Measurements from ENCODE around the gene NAA60.

DNA sequence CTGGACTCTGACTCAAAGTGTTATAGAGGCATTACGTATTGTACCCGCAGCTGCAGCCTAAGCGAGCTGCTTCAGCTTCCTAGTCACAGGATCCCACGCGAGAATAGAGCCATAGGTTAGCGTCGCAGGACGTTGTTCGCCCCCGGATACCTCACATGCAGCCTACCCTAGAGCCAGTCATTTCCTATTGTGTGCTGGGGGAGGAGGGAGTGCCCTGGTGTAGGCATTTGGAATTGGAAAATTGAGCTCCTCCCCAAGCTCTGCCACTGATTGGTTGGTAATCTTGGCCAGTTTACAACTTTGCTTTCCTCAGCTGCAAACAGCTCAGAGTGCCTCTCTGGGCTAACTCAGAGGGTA is 530 bp downstream of the NAA60 start:
- no peak for TF ChIP-seq POLR2A (IDR thresholded peaks at IDR 0.05)
- TF ChIP-seq, protein P1, sequence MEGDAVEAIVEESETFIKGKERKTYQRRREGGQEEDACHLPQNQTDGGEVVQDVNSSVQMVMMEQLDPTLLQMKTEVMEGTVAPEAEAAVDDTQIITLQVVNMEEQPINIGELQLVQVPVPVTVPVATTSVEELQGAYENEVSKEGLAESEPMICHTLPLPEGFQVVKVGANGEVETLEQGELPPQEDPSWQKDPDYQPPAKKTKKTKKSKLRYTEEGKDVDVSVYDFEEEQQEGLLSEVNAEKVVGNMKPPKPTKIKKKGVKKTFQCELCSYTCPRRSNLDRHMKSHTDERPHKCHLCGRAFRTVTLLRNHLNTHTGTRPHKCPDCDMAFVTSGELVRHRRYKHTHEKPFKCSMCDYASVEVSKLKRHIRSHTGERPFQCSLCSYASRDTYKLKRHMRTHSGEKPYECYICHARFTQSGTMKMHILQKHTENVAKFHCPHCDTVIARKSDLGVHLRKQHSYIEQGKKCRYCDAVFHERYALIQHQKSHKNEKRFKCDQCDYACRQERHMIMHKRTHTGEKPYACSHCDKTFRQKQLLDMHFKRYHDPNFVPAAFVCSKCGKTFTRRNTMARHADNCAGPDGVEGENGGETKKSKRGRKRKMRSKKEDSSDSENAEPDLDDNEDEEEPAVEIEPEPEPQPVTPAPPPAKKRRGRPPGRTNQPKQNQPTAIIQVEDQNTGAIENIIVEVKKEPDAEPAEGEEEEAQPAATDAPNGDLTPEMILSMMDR (IDR thresholded peaks at IDR 0.05 in 8 of 11, conservative IDR thresholded peaks at IDR 0.05 in 3 of 11): peak in 1 of 11 experiments; percentile 5
- no peak for TF ChIP-seq POLR2AphosphoS5 (IDR thresholded peaks at IDR 0.05)
